GM12865 (cell line): ENCODE measurements around the gene RXFP2.

Source experiments
- DNase-seq: peaks from one replicate; pipeline ENCODE4 v3.0.0; 2010; ENCODE audit warnings: low read depth
- H3K4me3 ChIP-seq: 2 replicates; pipeline ENCODE4 v1.5.1; 2011; ENCODE audit warnings: mild to moderate bottlenecking, low read depth, low read length, control low read depth
- TF ChIP-seq, protein P1 (sequence below): IDR thresholded peaks from 2 replicates; pipeline ENCODE4 v1.5.1; 2011; ENCODE audit warnings: low read length, control low read depth, low read depth, inconsistent platforms; ENCODE audit not compliant: insufficient read depth; ENCODE audit errors: missing control alignments

The RXFP2 gene

GRCh38 chr13:31739226-31739625 lies at the start of gene RXFP2:
Gene RXFP2, plus strand, starts transcription at chr13:31739526. Its CDS starts 87 bp downstream, at chr13:31739613.
- DNase-seq: no peak
- no peak within 1 kb of the TSS for H3K4me3 ChIP-seq
- TF ChIP-seq, protein P1, sequence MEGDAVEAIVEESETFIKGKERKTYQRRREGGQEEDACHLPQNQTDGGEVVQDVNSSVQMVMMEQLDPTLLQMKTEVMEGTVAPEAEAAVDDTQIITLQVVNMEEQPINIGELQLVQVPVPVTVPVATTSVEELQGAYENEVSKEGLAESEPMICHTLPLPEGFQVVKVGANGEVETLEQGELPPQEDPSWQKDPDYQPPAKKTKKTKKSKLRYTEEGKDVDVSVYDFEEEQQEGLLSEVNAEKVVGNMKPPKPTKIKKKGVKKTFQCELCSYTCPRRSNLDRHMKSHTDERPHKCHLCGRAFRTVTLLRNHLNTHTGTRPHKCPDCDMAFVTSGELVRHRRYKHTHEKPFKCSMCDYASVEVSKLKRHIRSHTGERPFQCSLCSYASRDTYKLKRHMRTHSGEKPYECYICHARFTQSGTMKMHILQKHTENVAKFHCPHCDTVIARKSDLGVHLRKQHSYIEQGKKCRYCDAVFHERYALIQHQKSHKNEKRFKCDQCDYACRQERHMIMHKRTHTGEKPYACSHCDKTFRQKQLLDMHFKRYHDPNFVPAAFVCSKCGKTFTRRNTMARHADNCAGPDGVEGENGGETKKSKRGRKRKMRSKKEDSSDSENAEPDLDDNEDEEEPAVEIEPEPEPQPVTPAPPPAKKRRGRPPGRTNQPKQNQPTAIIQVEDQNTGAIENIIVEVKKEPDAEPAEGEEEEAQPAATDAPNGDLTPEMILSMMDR: no peak

- no peak overlapping the region for H3K4me3 ChIP-seq
- DNase-seq: no peak
- TF ChIP-seq, protein P1: no peak
Observed at GRCh38 chr13:31697290-31697689, 42.0 kb upstream of the RXFP2 start.

GRCh38 chr13:31699650-31700049 lies 39.7 kb upstream of the RXFP2 start:
- no peak overlapping the region for H3K4me3 ChIP-seq
- TF ChIP-seq, protein P1: no peak
- DNase-seq: no peak

DNA sequence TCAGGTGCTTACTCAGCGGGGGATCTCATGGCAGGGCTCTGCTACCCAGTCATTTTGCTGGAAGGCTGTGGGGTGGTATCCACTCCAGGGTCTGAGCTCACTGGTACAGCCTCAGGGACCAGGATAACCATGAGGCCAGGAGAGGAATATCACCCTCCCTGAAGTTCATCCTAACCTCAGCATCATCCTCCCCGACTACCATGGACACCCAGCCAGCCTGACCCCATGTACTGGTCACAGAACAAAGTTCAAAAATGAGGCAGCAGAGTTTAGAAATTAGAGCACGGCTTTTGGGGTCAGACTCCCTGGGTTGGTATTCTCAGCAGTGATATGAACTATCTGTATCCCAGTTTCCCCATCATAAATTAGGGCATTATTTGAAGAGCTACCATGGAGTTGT lies 35.5 kb upstream of the RXFP2 start:
- TF ChIP-seq, protein P1: no peak
- H3K4me3 ChIP-seq: no peak overlapping the region
- DNase-seq: no peak

GRCh38 chr13:31706105-31706504 lies 33.2 kb upstream of the RXFP2 start:
- TF ChIP-seq, protein P1: no peak
- DNase-seq: no peak

GRCh38 chr13:31717583-31717982 lies 21.7 kb upstream of the RXFP2 start:
- no peak for DNase-seq
- H3K4me3 ChIP-seq: no peak overlapping the region
- TF ChIP-seq, protein P1: no peak

More at GRCh38 chr13:31706105-31706504, 33.2 kb upstream of the RXFP2 start:
- H3K4me3 ChIP-seq: no peak overlapping the region

GRCh38 chr13:31719214-31719613 lies 20.1 kb upstream of the RXFP2 start:
- TF ChIP-seq, protein P1: no peak
- no peak for DNase-seq
- no peak overlapping the region for H3K4me3 ChIP-seq
